Hepatocyte (in vitro differentiated cells): ENCODE results near the gene AK2. TPM values are rescaled to one million over a fixed set of nuclear protein-coding genes. Genes with fewer than 3 reads are reported as not detected.
"Not testable (repeated sequence)": the region's sequence is repeated elsewhere in the genome, so short reads cannot be mapped to it uniquely, and the experiment has no call there.

Experiments
- DNase-seq: peaks from one replicate; pipeline ENCODE4 v3.0.0-alpha.2; 2016; ENCODE audit warnings: low spot score
- H2AFZ ChIP-seq: fragments of 200-600 bp; sonication (generic); 2 replicates; pipeline ENCODE4 v1.6.0; 2016; ENCODE audit warnings: antibody characterized with exemption, mild to moderate bottlenecking
- H3K27ac ChIP-seq: fragments of 200-600 bp; sonication (generic); 2 replicates; pipeline ENCODE4 v1.5.1; 2016; ENCODE audit warnings: mild to moderate bottlenecking
- H3K27me3 ChIP-seq: fragments of 200-600 bp; sonication (generic); 2 replicates; pipeline ENCODE4 v1.6.1; 2016
- H3K36me3 ChIP-seq: fragments of 200-600 bp; sonication (generic); replicated peaks from 2 replicates; pipeline ENCODE4 v1.5.1; 2016; ENCODE audit warnings: low read depth; ENCODE audit not compliant: insufficient read depth
- H3K4me1 ChIP-seq: fragments of 200-600 bp; sonication (generic); 2 replicates; pipeline ENCODE4 v1.5.1; 2016; ENCODE audit warnings: mild to moderate bottlenecking, moderate library complexity; ENCODE audit not compliant: insufficient read depth
- H3K4me2 ChIP-seq: fragments of 200-600 bp; sonication (generic); 2 replicates; pipeline ENCODE4 v1.6.0; 2016
- H3K4me3 ChIP-seq: fragments of 200-600 bp; sonication (generic); 2 replicates; pipeline ENCODE4 v1.5.1; 2016; ENCODE audit warnings: mild to moderate bottlenecking
- H3K79me2 ChIP-seq: fragments of 200-600 bp; sonication (generic); 2 replicates; pipeline ENCODE4 v1.6.0; 2017; ENCODE audit warnings: mild to moderate bottlenecking
- H3K9me2 ChIP-seq: fragments of 200-600 bp; sonication (generic); replicated peaks from 2 replicates; pipeline ENCODE4 v1.6.0; 2017; ENCODE audit warnings: mild to moderate bottlenecking; ENCODE audit not compliant: insufficient read depth
- H3K9me3 ChIP-seq: fragments of 200-600 bp; sonication (generic); 2 replicates; pipeline ENCODE4 v1.5.1; 2016; ENCODE audit warnings: low read depth, mild to moderate bottlenecking
- H4K20me1 ChIP-seq: fragments of 200-600 bp; sonication (generic); 2 replicates; pipeline ENCODE4 v1.6.0; 2016; ENCODE audit warnings: mild to moderate bottlenecking; ENCODE audit not compliant: insufficient read depth, poor library complexity, severe bottlenecking
- EZH2 ChIP-seq: fragments of 200-600 bp; sonication (generic); IDR thresholded peaks from 2 replicates; pipeline ENCODE4 v1.6.1; 2016; ENCODE audit warnings: antibody characterized with exemption, mild to moderate bottlenecking, borderline replicate concordance
- EZH2phosphoT487 ChIP-seq: fragments of 200-600 bp; sonication (generic); IDR thresholded peaks from one replicate; pipeline ENCODE4 v1.6.1; 2018; ENCODE audit warnings: antibody characterized with exemption, mild to moderate bottlenecking, low read depth, moderate library complexity; ENCODE audit not compliant: unreplicated experiment, severe bottlenecking
- WGBS: methylation state at CpG from one replicate; pipeline ENCODE4 v1.1.6; 2016; ENCODE audit warnings: low lambda C conversion rate; ENCODE audit errors: missing lambda C conversion rate; 5-methylcytosine and 5-hydroxymethylcytosine counted together
- polyA plus RNA-seq: library from polyadenylated mRNA; unstranded; fragments of >200 nt; fragmentation: Nextera tagmentation; extraction: Ambion mirVana; gene quantifications from 2 replicates; pipeline ENCODE4 v1.2.1, GENCODE V29; 2016
- total RNA-seq: library from RNA; depleted of rRNA; stranded (reverse); fragments of >200 nt; gene quantifications from 2 replicates; pipeline ENCODE4 v1.2.3, GENCODE V29; 2014
- TF ChIP-seq, protein P1 (sequence below): fragments of 200-600 bp; sonication (generic); IDR thresholded peaks from 2 replicates; pipeline ENCODE4 v1.5.1; 2016; ENCODE audit warnings: antibody characterized with exemption, mild to moderate bottlenecking; ENCODE audit not compliant: poor library complexity

Gene AK2
- total and polyA plus RNA-seq, 2 experiments from 2014 or later, result 120 to 147 TPM

DNA sequence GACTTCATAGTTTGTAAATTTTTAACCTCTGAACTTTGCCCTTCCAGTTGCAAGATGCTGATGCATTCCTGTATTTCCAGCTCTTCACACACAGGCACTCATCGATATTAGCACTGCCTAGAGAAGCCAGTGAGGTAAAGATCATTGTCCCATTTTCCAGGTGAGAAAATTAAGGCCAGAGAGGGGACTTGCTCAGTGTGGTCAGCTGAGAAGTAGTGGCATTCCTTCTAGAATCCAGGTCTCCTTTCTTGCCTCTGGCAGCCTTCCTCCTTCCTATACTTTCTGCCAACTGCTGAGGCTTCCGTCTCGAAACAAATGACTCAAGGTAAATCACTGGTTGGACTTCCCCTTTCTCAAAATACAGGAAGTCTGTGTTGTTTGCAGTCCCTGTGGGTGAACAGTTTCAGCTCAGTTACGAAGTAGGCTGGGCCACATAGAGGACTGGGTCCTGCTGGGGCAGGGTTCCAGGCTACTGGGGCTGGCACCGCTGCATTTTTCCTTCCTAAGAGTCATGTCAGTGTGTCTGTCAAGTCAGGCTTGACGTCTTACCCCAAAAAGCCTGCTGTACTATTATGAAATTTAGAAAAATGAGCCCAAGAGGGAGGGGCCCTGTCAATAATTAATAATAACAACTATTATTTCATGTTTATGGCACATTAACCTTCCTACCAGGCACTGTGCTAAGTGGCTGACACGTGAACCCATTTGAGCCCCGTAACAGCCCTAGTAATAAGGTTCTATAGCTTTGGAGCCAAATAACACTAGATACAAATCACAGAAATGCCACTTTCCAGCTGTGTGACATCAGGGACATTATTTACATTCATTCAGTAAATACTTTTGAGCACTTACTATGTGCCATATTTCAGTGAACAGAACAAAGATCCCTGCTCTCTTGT, 55.4 kb downstream of the AK2 start:
- TF ChIP-seq EZH2phosphoT487, result no peak

DNA sequence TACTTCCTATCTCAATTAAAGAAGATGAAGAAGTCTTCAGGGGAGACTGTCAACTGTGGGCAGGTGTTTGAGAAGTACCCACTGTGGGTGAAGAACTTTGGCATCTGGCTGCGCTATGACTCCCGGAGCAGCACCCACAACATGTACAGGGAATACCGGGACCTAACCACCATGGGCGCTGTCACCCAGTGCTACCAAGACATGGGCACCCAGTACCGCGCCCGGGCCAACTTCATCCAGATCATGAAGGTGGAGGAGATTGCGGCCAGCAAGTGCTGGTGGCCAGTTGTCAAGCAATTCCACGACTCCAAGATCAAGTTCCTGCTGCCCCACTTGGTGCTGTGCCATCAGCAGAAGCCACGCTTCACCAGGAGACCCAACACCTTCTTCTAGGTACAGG, 56.6 kb downstream of the AK2 start:
- TF ChIP-seq, protein P1, sequence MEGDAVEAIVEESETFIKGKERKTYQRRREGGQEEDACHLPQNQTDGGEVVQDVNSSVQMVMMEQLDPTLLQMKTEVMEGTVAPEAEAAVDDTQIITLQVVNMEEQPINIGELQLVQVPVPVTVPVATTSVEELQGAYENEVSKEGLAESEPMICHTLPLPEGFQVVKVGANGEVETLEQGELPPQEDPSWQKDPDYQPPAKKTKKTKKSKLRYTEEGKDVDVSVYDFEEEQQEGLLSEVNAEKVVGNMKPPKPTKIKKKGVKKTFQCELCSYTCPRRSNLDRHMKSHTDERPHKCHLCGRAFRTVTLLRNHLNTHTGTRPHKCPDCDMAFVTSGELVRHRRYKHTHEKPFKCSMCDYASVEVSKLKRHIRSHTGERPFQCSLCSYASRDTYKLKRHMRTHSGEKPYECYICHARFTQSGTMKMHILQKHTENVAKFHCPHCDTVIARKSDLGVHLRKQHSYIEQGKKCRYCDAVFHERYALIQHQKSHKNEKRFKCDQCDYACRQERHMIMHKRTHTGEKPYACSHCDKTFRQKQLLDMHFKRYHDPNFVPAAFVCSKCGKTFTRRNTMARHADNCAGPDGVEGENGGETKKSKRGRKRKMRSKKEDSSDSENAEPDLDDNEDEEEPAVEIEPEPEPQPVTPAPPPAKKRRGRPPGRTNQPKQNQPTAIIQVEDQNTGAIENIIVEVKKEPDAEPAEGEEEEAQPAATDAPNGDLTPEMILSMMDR, result no peak
- TF ChIP-seq EZH2 (no peak), EZH2phosphoT487 (no peak)
- no peak overlapping the region for H3K4me3 ChIP-seq
- 97% methylated on average over 10 of the region's 10 CpGs for WGBS

More for the DNA sequence above, 55.4 kb downstream of the AK2 start:
- Histone ChIP-seq H2AFZ (no peak overlapping the region), H3K4me3 (no peak overlapping the region), H3K27me3 (no peaks in the 10 kb centered on the region), H3K79me2 (no peaks in the 10 kb centered on the region), H4K20me1 (no peaks in the 10 kb centered on the region), H3K9me2 (no peaks in the 10 kb centered on the region), H3K4me2 (no peak overlapping the region), H3K27ac (peak overlapping the region; percentile 47), H3K36me3 (no peaks in the 10 kb centered on the region), H3K9me3 (no peaks in the 10 kb centered on the region), H3K4me1 (no peaks in the 10 kb centered on the region)
- 62% methylated on average over 8 of the region's 8 CpGs for WGBS
- DNase-seq, result no peak

DNA sequence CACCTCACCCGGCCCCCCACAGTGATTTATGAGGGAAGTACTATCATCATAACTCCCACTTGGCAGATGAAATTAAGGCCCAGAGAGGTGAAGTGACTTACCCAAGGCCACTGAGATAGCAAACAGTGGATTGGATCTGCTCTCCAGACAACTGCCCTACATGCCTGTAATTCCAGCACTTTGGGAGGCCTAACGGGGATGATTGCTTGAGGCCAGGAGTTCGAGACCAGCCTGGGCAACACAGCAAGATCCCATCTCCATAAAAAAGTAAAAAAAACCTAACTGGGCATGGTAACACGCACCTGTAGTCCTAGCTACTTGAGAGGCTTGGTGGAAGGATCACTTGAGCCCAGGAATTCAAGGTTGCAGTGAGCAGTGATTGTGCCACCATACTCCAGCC, 57.8 kb downstream of the AK2 start:
- Histone ChIP-seq H4K20me1 (no peaks in the 10 kb centered on the region), H3K27me3 (no peaks in the 10 kb centered on the region), H2AFZ (no peak overlapping the region), H3K27ac (no peak overlapping the region), H3K4me3 (no peak overlapping the region), H3K9me3 (no peaks in the 10 kb centered on the region), H3K79me2 (no peaks in the 10 kb centered on the region), H3K36me3 (no peaks in the 10 kb centered on the region), H3K9me2 (no peaks in the 10 kb centered on the region), H3K4me1 (no peaks in the 10 kb centered on the region), H3K4me2 (no peak overlapping the region)
- no peak for DNase-seq
- 84% methylated on average over 4 of the region's 4 CpGs for WGBS
- TF ChIP-seq EZH2phosphoT487 (no peak), EZH2 (no peak)
- TF ChIP-seq, protein P1, result no peak

More for the DNA sequence above, 56.6 kb downstream of the AK2 start:
- H3K4me1 ChIP-seq, result no peaks in the 10 kb centered on the region
- no peak overlapping the region for H2AFZ ChIP-seq
- no peaks in the 10 kb centered on the region for H3K9me3 ChIP-seq
- H3K9me2 ChIP-seq, result no peaks in the 10 kb centered on the region
- H4K20me1 ChIP-seq, result no peaks in the 10 kb centered on the region
- H3K79me2 ChIP-seq, result no peaks in the 10 kb centered on the region
- no peaks in the 10 kb centered on the region for H3K36me3 ChIP-seq
- no peaks in the 10 kb centered on the region for H3K27me3 ChIP-seq
- no peak overlapping the region for H3K4me2 ChIP-seq
- H3K27ac ChIP-seq, result no peak overlapping the region
- no peak for DNase-seq

DNA sequence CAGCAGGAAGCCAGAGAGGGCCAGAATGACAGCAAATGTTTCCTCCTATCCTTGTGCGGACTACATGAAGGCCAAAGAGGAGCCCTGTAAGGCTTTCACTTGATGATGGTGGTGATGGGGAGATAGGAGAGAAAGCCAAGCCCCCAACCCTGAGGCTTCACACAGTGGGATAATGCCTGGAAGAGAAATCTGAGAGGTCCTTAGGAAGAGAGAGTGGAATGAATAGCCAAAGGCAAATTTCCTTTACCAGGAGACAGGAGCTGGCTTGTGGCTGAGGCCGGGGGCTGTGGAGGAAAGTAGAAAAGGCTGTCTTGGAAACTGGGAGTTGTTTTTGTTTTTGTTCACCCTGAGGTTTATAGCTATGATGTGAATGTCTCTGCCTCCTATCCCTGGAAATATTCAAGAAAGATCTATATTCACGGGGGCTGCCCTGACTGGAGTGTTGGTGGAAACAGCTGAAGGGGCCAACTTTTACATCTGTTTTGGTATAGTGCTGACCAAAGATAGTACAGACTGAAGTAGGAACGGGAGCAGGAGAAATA, 59.1 kb downstream of the AK2 start:
- H4K20me1 ChIP-seq, result no peaks in the 10 kb centered on the region
- no peak overlapping the region for H2AFZ ChIP-seq
- WGBS, result 70% methylated on average over 4 of the region's 4 CpGs
- TF ChIP-seq EZH2, result no peak
- TF ChIP-seq, protein P1, result no peak
- no peak for TF ChIP-seq EZH2phosphoT487
- no peak for DNase-seq
- no peaks in the 10 kb centered on the region for H3K9me3 ChIP-seq
- no peaks in the 10 kb centered on the region for H3K9me2 ChIP-seq
- H3K27ac ChIP-seq, result no peak overlapping the region
- no peak overlapping the region for H3K4me3 ChIP-seq
- H3K4me1 ChIP-seq, result no peaks in the 10 kb centered on the region
- no peaks in the 10 kb centered on the region for H3K36me3 ChIP-seq
- H3K4me2 ChIP-seq, result no peak overlapping the region
- H3K79me2 ChIP-seq, result no peaks in the 10 kb centered on the region
- no peaks in the 10 kb centered on the region for H3K27me3 ChIP-seq

DNA sequence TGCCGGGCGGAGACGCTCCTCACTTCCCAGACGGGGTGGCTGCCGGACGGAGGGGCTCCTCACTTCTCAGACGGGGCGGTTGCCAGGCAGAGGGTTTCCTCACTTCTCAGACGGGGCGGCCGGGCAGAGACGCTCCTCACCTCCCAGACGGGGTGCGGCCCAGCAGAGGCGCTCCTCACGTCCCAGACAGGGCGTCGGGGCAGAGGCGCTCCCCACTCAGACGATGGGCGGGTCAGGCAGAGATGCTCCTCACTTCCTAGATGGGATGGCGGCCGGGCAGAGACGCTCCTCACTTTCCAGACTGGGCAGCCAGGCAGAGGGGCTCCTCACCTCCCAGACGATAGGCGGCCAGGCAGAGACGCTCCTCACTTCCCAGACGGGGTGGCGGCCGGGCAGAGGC, 61.6 kb downstream of the AK2 start:
- H4K20me1 ChIP-seq, H2AFZ ChIP-seq, H3K27ac ChIP-seq, H3K9me3 ChIP-seq, H3K36me3 ChIP-seq, H3K79me2 ChIP-seq, H3K4me2 ChIP-seq, DNase-seq, H3K4me3 ChIP-seq, H3K4me1 ChIP-seq, H3K9me2 ChIP-seq: not testable (repeated sequence)
- 95% methylated on average over 14 of the region's 30 CpGs for WGBS
- peaks cover 11% of the 10 kb centered on the region for H3K27me3 ChIP-seq

DNA sequence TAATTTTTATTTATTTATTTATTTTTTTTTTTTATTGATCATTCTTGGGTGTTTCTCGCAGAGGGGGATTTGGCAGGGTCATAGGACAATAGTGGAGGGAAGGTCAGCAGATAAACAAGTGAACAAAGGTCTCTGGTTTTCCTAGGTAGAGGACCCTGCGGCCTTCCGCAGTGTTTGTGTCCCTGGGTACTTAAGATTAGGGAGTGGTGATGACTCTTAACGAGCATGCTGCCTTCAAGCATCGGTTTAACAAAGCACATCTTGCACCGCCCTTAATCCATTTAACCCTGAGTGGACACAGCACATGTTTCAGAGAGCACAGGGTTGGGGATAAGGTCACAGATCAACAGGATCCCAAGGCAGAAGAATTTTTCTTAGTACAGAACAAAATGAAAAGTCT, 63.2 kb downstream of the AK2 start:
- 27% methylated on average over 5 of the region's 6 CpGs for WGBS
- H3K4me3 ChIP-seq, H3K9me2 ChIP-seq, H3K9me3 ChIP-seq, DNase-seq, H3K27ac ChIP-seq, H3K36me3 ChIP-seq, H3K4me1 ChIP-seq, H2AFZ ChIP-seq, H3K79me2 ChIP-seq, H4K20me1 ChIP-seq: not testable (repeated sequence)
- peak overlapping the region; percentile 90 for H3K4me2 ChIP-seq
- peaks cover 11% of the 10 kb centered on the region for H3K27me3 ChIP-seq
